Activated CD4-positive, alpha-beta T cell treated with anti-CD3 and anti-CD28 coated beads, Interleukin-2, amount 50 U/mL, for 48 hours (primary cell): Measurements from ENCODE around the gene TCIRG1.
"Not testable (repeated sequence)": the region's sequence is repeated elsewhere in the genome, so short reads cannot be mapped to it uniquely, and the experiment has no call there.

ENCODE experiments used
- DNase-seq, 2 experiments: peaks; one replicate each; pipeline ENCODE4 v3.0.0-alpha.2; 2020

The TCIRG1 gene, protein sequence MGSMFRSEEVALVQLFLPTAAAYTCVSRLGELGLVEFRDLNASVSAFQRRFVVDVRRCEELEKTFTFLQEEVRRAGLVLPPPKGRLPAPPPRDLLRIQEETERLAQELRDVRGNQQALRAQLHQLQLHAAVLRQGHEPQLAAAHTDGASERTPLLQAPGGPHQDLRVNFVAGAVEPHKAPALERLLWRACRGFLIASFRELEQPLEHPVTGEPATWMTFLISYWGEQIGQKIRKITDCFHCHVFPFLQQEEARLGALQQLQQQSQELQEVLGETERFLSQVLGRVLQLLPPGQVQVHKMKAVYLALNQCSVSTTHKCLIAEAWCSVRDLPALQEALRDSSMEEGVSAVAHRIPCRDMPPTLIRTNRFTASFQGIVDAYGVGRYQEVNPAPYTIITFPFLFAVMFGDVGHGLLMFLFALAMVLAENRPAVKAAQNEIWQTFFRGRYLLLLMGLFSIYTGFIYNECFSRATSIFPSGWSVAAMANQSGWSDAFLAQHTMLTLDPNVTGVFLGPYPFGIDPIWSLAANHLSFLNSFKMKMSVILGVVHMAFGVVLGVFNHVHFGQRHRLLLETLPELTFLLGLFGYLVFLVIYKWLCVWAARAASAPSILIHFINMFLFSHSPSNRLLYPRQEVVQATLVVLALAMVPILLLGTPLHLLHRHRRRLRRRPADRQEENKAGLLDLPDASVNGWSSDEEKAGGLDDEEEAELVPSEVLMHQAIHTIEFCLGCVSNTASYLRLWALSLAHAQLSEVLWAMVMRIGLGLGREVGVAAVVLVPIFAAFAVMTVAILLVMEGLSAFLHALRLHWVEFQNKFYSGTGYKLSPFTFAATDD

GRCh38 chr11:68038718-68039525 is at the start of gene TCIRG1:
TCIRG1 (plus strand) TSS chr11:68039025; CDS start chr11:68041272, 2,247 bp downstream.
- peak; percentile 75 to 78 for DNase-seq

DNA sequence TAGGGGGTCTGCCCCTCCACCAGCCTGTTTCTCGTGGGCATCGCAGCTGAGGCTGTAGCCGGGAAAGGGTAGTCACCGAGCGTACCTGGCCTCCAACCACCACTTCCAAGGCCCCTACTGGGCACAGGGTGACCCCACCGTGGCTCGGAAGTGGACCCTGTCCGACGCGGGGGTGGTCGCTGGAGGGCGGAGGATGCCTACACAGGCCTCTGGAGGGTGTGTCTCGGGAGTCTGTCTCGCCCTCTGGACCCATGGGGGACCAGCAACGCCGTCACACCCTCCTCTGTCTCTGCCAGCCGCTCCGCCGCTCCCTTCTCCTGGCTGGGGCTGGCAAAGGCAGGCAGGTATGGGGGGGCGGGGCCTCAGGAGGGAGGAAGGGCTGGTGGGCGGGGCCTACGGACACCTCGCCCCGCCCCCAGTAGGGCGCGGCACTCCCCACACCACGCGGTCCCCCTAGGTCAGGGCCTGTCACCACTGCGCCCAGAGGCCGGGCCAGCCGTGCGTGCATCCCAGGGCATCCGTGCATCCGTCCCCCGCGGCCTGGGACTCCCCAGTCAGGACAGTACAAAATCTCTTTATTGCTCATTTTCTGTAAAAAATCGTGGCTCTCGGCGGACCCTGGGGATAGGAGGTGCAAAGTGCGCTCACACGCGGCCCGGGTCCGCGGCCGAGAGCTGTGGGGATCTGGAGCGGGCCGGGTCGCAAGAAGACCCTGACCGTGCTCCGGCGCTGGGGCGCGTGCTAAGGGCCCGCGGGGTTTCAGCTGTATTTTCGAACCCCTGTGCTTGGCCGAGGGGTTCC is 48.1 kb upstream of the TCIRG1 start:
- not testable (repeated sequence) for DNase-seq

- DNase-seq = not testable (repeated sequence)
Measured at GRCh38 chr11:67991347-67992121, 47.3 kb upstream of the TCIRG1 start.

- DNase-seq = peak; percentile 39 to 54
Measured at GRCh38 chr11:67993821-67994220, 45.0 kb upstream of the TCIRG1 start.

GRCh38 chr11:67994387-67994786 is 44.4 kb upstream of the TCIRG1 start:
- DNase-seq = not testable (repeated sequence)

GRCh38 chr11:67995129-67995528 is 43.7 kb upstream of the TCIRG1 start:
- not testable (repeated sequence) for DNase-seq

DNA sequence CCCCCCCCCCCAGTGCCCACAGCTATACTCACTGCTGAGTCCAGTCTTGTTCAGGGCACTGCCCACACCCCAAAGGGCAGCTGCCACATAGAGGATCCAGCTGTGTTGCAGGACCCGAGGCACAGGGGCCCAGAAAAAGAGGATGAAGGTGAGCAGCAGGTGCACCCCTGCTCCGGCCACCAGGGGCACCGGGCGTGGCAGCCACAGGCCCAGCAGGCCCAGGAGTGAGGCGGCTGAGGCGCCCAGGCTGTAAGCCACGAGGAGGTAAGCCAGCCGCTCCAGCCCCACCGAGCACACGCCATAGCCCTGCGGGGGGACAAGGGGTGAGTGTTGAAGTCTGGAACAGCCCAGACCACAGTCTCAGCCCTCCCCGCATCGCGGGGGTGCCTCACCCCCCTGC is 43.2 kb upstream of the TCIRG1 start:
- DNase-seq = not testable (repeated sequence)

DNA sequence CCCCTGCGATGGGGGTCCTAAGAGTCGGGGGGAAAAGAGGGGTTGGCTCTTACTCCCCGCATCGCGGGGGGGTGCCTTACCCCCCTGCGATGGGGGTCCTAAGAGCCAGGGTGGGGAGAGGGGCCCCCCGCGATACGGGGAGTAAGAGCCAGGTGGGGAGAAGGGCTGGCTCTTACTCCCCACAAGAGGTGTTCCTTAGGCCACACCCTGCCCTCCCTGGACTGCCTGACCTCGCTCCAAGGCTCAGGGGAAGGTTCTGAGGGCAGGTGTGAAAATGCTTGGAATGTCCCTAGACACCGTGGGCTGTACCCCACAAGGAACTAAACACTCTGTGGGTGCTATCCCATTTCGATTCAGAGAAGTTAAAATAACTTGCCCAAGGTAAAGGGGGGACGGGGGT is 42.8 kb upstream of the TCIRG1 start:
- no peak for DNase-seq

DNA sequence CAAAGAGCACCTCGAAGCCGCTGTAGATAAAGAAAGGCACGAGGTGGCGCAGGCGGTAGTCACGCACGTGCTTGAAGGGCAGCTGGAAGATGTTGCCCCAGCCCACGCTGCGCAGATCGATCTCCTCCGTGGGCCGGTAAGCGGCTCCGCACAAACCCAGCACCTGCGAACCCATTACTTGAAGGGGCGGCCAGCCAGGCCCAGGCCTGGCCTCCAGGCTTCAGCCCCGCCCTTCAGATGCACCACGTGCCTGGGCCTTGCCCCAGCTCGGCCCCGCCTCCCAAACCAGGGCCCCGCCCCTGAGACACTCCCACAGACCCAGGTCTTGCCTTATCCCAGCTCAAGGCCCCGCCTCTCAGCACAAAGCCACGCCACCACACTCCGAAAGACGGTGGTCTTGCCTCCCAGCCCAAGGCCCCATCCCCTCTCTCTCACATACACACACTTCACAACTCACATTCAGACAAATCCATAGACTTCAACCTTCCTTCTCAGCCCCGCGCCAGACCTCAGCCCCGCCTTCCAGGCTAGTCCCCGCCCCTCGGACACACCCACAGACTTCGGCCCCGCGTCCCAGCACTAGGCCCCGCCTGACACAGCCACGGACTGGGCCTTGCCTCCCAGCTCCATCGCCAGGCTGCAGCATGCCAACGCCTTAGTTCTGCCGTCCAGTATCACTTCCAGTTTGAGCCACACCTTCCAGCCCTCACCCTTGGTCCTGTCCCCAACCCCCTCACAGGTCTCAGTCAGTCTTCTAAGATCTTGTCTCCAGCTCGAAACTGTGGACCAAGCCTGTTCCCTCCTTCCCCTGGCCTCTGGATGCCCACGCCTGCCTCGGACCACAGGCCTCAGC is 42.0 kb upstream of the TCIRG1 start:
- DNase-seq = peak; percentile 54 to 62

- DNase-seq = no peak
Measured at GRCh38 chr11:67997475-67997921, 41.3 kb upstream of the TCIRG1 start.

DNA sequence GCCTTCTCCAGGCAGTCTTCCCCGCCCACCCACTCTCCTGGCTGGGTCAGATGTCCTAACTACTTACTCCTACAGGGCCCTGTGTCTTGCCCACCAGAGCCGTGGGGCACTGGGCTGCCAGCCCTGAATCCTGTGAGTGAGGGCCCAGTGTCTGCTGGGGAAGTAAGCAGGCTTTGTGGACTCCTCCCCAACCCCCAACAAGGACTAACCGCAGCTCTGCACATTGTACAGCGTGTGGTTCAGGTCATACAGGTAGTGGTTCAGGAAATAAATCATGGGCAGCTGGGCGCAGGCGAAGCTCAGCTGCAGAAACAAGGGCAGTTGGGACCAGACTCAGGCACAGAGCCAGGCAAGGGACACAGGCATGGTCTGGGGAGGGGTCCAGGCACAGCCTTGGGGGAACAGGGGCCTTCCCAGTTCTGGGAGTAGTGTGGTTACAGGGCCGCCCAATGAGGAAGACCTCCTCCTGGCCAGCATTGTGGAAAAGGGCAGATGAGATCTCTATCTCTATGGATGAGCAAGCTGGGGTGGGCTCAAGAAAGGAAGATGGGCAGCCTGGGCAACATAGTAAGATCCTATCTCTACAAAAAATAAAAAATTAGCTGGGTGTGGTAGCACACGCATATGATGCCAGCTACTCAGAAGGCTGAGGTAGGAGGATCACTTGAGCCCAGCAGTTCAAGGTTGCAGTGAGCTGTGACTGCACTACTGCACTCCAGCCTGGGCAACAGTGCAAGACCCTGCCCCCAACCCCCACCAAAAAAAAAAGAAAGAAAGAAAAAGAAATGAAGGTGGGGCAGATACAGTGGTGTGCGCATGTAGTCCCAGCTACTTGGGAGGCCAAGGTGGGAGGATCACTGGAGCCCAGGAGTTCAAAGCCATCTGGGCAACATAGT is 40.4 kb upstream of the TCIRG1 start:
- no peak for DNase-seq

DNA sequence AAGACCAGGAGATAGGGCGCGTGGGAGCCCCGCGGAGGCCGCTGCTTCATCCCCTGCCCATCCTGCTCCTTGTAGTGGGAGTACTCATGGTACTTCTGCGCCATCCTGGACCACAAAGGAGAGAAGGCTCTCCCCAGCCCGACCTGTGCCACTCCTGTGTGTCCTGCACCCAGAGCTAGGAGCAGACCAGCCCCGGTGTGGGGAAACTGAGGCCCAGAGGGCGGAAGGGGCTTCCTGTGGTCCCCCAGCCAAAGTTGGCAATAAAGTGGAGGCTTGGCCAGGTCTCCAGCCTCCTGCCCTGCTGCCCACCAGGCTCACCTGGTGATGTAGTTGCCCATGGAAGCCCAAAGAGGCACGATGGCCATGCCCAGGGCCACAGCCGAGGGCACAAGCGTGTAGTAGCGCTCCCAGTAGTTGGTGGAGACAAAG is 39.6 kb upstream of the TCIRG1 start:
- no peak for DNase-seq

DNA sequence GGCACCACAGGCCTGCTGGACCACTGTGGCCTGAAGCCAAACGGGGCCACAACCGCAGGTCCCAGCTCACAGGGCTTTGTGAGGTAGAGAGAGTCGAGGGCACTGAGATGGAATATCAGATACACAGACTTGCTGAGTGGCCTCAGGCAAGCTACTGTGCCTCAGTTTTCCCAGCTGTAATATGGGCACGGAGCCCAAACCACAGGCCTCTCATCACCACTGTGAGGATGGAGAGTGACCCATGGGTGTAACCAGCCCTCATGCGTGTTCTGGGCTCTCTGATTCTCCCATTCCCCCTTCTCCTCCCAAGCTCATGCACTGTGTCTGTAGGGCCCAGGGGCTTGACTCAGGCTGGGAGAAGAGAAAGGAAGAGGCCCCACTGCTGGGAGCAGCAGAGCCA is 39.1 kb upstream of the TCIRG1 start:
- DNase-seq = no peak

GRCh38 chr11:68002575-68002937 is 36.3 kb upstream of the TCIRG1 start:
- DNase-seq = no peak

- peak; percentile 37 to 56 for DNase-seq
Measured at GRCh38 chr11:68002938-68003845, 35.6 kb upstream of the TCIRG1 start.

GRCh38 chr11:68003846-68004550 is 34.8 kb upstream of the TCIRG1 start, which contains the start of gene UNC93B1:
UNC93B1 (minus strand) TSS chr11:68004097; CDS start chr11:68004043, 54 bp downstream.
- peak; percentile 87 to 90 for DNase-seq
